GM19455 (cell line): ENCODE data around the gene CRIP3.
"Not testable (repeated sequence)": the region's sequence is repeated elsewhere in the genome, so short reads cannot be mapped to it uniquely, and the experiment has no call there.

ENCODE experiments used
- ATAC-seq: cut with Tn5 transposase; IDR thresholded peaks from one replicate; pipeline ENCODE4 v1.9.1; 2021; ENCODE audit not compliant: unreplicated experiment

Gene CRIP3

DNA sequence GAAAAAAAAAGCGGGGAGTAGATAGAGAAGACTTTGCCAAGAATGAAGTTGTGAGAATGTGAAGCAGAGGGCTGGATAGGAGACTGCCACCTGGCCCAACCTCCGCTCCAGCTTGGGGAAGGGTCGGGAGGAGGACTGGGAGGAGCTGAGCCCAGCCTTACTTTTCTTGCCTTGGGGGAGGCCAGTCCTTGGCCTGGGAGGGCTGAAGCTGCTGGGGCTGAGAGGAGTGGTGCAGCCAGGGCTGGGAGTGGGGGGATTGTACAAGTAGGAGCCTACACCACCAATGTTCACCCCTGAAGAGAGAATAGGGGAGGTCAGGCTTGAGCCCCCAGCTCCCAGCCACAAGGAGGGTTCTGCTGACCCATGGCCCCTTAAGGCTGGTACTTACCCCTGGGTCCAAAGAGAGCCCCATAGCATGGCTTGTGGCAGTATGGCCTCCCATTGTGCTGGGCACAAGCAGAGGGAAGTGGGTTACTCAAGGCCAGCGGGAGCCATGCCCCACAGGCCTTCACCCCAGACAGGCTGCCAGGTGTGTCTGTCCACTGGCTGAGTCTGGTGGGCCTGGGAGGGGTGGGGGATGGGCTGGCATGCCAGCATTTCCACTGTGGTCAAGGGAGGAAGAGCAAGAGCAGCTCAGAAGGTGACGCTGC is 1.1 kb downstream of the CRIP3 start:
- no peak for ATAC-seq

DNA sequence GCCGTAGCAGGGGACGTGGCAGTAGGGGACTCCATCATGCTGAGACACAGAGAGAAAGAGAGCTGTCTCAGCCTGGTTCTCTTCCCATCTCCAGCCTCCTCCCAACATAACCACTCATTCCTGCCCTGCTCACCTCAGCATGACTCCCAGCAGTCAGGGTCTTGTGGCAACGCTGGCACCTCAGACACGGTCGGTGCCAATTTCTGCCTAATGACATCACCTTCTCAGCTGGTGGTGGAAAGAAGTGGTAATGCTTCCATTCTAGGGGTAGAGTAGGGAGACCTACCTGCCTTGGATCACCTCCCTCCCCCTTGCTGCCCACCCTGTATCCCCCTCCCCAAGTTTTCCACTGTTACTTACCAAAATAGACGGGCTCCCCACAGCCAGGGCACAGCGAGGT is 2.5 kb downstream of the CRIP3 start:
- ATAC-seq, result no peak

DNA sequence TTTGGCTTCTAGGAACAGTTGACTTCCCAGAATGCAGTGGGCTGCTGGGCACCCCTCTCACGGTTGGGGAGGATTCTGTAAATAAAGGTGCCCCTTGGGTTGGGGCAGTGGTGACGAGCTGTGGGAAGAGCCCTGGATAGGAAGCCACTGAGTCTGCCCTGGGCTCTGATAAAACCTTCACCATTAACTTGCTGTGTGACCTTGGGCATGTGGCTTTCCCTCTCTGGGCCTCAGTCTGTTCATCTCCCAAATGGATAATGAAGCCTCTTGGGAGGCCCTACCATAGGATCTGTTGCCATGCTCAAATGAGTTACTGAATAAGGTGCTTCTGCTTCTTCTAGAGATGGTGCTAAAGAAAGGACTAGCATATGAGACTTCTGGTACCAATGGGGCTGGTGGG is 3.7 kb downstream of the CRIP3 start:
- ATAC-seq, result no peak

DNA sequence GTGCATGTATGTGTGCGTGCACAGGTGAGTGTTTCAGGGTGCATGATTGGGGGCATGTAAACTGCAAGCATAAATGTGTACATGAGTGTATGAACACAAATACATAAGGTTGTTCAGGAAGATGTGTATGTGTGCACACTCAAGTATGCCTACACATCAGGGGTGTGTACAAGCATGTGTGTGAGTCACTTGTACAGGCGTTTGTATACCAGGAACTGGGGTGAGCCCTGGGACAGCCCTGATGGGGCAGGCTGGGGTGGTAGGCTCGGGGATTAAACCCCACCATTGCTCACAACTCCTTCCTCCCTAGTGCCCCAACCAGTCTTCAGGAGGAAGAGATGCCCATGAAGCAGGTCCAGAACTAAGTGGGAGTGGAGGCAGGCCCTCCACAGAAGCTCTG is 4.3 kb downstream of the CRIP3 start:
- ATAC-seq, result no peak

DNA sequence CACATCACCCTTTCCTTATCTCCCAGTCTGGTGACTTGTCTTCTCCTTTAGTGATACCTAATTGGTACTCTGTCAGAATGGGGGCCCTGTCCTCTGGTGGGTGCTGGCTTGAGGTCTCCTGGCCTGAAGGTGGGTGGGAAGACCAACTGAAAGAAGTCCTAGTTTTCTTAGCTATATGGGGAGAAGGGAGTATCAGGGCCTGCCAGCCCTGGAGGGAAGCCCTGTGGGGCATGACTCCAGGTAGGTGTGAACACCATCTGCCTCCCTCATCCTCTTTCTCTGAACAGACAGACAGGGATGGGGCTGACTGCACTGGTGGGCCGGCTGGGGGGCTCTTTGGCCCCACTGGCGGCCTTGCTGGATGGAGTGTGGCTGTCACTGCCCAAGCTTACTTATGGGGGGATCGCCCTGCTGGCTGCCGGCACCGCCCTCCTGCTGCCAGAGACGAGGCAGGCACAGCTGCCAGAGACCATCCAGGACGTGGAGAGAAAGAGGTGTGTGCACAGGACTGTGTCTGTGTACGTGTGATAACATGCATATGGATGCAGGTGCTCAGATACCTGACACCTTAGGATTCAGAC is 4.8 kb downstream of the CRIP3 start:
- ATAC-seq, result no peak

DNA sequence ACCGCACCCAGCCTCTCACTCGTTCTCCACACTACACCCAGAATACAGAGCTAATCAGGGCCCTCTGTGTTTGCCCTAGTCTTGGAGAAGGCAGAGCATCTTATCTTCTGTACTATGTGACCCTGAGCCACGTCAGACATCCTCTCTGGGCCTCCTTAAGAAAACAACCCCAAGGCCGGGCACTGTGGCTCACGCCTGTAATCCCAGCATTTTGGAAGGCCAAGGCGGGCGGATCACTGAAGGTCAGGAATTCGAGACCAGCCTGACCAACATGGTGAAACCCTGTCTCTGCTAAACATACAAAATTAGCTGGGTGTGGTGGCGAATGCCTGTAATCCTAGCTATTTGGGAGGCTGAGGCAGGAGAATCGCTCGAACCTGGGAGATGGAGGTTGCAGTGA is 5.6 kb downstream of the CRIP3 start:
- ATAC-seq, result not testable (repeated sequence)

DNA sequence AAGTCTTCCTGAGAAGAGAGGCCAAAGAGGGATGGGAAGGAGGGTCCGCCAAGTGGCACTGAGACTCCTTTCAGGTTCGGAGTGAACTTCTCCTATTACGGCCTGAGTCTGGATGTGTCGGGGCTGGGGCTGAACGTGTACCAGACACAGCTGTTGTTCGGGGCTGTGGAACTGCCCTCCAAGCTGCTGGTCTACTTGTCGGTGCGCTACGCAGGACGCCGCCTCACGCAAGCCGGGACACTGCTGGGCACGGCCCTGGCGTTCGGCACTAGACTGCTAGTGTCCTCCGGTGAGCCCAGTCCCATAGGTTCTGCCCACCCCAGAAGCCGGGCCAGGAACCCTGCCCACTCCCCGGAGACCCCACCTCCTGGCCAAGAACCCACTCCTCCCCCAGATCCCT is 6.5 kb downstream of the CRIP3 start:
- no peak for ATAC-seq

DNA sequence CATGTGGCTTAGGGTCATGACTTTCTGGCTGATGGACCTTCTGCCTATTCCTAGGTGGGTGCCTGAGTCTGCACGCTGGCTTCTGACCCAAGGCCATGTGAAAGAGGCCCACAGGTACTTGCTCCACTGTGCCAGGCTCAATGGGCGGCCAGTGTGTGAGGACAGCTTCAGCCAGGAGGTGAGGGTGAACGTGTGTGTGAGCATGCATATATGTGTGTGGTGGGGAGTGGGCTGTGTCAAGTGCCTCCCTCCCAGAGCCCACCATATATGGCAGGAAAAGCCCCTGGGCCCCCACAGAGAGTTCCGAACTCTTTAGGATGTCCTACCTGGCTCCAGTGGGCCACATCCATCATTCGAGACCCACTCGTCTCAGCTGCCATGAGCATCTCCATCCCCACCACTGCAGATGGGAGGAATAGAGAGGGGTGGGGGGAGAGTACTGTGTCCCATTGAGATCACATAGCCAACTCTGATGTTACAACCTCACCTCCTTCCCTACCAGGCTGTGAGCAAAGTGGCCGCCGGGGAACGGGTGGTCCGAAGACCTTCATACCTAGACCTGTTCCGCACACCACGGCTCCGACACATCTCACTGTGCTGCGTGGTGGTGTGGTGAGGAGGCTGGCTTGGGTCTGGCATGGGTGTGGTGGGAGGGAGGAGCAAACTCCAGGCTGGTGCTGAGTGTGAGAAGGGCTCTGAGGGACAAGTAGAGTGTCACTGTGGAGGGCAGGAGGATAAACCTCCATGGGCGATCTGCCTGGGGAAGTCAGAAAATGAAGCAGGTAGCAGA is 7.3 kb downstream of the CRIP3 start:
- no peak for ATAC-seq

DNA sequence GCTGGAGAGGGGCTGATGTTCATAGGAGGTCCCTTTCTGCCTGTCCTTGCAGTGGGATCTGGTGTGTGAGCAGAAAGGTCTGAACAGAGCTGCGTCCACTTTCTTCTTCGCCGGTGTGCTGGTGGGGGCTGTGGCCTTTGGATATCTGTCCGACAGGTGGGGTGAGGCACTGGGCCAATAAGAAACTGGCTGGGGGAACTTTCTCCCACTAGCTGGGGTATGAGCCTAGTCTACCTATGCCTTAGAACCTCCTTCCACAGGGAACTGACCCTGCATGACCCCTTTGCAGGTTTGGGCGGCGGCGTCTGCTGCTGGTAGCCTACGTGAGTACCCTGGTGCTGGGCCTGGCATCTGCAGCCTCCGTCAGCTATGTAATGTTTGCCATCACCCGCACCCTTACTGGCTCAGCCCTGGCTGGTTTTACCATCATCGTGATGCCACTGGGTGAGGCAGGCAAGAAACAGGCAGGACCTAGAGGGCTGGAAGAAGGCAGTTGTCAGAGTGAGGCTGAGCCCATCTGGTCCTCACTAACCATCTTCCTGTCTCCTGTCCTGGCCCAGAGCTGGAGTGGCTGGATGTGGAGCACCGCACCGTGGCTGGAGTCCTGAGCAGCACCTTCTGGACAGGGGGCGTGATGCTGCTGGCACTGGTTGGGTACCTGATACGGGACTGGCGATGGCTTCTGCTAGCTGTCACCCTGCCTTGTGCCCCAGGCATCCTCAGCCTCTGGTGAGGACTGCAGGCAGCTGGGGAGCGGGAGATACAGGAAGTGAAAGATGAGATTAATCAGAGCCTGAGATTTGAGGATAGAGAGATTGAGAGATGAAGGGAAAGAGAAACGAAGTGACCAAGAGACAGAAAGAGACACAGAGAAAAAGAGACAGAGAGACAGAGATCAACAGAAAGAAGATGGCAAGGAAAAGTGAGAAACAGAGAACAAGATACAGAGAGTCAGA is 9.0 kb downstream of the CRIP3 start:
- no peak for ATAC-seq

DNA sequence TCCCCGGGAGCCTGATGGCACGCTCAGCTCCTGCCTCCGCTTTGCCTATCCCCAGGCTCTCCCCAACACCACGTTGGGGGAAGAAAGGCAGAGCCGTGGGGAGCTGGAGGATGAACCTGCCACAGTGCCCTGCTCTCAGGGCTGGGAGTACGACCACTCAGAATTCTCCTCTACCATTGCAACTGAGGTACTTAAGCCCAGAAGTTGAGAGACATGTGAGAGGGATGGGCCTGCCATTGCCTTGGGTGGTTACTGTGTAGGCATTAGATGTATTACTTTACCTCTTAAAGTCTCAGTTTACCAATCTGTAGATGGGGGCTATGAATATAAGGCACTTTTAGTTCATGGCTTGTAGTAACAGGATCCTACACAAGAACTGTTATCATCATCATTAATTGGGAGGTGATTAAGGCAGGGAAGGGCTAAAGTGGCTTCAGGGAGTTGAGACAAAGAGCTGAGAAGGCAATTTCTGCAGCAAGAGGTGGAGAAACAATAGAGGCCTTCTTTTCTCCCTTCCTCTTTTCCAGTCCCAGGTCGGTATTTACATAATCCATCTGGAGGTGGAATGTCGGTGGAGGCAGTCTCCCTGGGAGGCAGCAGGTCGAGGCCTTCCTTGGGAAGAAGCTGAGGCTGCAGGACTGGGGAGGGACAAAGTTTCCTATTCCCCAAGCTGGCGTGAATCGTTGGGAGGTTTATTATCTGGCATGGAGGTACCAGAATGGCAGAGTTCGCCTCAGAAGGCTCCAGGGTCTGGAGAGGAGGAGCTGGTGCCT is 9.9 kb downstream of the CRIP3 start:
- no peak for ATAC-seq

DNA sequence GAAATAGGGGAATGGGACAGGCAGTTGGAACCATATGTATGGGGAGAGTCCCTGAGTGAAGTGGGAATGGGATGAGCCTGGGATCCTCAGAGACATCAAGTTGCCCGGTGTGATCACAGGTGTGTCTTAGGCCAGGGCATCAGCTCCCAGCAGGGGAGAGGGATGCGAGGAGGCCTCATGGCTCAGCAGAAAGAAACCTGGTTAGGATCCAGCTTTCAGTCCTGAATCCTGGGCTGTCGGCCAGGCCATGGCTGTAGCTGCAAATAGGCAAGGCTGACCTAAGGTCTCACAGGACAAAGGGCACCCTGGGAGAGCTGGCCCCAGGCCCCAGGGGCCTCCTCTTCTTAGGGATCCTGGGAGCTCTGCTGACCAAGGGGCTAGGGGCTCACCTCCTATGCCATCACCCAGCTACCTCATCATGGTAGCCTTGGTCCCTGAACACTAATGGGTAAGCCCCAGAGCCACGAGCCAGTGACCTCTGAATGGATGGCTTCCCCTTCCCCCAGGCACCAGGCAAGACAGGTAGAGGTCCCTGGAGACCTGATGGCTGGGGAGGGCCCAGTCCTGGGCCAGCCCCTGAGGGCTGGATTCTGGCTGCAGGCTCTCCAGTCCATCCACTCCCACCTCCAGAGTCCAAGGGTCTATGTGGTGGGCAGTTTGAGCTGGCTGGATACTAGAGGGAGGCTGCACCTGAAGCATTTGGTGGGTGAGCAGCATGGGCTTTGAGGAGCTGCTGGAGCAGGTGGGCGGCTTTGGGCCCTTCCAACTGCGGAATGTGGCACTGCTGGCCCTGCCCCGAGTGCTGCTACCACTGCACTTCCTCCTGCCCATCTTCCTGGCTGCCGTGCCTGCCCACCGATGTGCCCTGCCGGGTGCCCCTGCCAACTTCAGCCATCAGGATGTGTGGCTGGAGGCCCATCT is 10.7 kb downstream of the CRIP3 start, which contains the start of gene SLC22A7:
SLC22A7 (plus strand) TSS at position 617 of the 921 bp plus-strand sequence; CDS start at position 716, 99 bp downstream.
- no peak for ATAC-seq

DNA sequence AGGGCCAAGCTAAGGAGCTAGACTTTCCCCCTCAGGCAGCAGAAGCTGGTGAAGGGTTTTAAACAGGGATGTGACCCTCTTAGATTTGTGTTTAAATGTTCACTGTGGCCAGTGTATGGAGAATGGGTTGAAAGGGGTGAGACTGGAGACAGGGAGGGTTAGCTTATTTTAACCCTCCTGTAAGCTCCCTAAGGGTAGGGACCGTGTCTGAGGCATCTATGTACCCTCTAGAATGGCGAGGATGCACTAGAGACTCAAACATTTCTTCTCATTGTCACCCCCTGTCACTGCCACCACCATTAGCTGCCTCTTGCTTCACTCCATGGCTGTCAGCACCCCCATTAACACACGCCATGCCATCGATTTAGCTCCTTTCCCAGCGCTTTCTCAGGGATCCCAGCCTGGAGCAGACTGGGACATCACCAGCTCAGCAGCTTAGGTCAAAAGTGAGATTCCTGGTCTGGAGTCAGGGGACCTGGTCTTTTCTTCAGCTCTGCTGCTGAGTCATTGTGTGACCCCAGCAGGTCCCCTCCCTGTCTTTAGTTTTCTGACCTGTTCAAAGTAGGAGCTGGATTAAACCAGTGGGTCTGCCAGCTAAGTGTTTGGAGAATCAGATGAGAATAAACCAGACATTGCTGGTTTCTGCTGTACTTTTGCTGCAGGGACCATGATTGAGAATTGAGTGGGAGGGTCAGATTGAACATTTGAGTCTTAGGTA is 11.7 kb downstream of the CRIP3 start:
- ATAC-seq, result no peak

DNA sequence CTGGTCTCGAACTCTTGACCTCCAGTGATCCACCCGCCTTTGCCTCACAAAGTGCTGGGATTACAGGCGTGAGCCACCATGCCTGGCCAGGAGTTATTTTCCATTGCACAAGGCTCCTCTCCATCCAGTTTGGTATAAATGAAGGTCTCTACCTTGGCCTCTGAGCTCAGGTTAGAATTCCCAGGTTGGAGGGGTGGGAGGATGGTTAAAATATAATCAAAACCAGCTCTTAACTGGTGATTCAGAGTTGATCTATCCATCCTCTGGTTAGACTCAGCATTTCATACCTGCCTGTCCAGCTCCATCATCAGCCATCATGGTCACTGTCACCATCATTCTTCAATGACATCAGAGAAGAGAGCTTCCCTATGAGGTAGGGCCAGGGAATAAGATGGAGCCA is 13.2 kb downstream of the CRIP3 start:
- no peak for ATAC-seq

DNA sequence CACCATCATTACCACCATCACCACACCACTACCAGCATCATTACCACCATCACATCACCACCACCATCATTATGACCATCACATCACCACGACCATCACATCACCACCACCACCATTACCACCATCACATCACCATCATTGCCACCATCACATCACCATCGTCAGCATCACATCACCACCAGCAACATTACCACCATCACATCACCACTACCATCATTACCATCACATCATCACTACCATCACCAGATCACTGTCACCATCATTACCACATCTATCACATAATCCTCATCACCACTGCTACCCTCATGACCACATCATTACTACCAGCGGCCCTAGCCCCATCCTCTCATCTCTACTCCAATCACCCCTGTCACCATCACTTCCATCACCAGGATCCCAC is 14.1 kb downstream of the CRIP3 start:
- no peak for ATAC-seq

DNA sequence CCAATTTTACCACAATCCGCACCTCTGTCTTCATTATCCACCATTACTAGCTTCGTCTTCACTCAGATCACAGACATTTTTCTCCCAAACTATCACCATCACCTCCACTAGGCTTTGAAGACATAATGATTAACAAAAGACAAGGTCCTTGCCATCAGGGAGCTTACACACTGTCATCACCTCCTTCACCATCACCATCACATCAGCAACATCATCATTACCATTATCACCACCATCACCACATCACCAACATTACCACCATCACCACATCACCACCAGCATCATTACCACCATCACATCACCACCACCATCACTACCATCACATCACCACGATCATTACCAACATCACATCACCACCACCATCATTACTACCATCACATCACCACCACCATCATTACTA is 14.9 kb downstream of the CRIP3 start:
- no peak for ATAC-seq

DNA sequence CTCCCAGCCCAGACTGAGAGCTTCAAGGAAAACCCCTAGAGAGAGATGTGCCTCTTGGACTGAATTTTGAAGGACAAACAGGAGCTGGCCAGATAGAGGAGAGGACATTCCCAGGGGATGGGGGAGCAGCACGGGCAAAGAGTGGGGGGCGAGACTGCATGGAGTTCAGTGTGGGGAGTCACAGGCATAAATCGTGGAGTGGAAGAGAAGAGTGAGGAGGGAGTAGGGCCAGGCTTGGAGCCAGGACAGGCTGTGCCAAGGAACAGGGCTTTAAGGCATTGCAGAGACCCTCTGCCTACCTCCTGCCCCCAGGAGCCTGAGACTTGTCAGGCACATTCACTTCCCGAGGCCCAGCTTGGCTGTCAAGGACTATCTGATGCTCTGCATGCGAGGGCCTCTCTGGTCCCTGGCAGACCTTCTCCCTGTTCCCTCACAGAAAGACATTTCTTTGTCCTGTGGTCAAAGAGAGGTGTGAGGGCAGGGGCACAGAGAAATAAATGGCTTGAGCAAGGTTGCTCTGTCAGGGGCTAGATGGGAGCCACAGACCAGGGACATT is 15.8 kb downstream of the CRIP3 start:
- ATAC-seq, result no peak

DNA sequence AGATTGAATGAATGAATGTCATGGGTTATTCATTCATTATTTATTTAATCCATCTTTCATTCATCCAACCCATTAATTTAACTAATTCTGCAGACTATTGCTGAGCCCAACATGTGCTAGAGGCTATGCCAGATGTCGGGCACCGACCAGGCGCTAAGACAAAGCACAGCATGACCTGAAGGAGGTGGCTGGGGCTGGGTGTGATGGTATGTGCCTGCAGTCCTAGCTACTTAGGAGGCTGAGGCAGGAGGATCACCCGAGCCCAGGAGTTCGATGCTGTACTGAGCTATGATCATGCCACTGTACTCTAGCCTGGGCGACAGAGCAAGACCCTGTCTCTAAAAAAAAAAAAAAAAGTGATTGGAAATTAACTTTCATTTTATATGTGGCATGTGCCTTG is 16.3 kb downstream of the CRIP3 start:
- ATAC-seq, result no peak

DNA sequence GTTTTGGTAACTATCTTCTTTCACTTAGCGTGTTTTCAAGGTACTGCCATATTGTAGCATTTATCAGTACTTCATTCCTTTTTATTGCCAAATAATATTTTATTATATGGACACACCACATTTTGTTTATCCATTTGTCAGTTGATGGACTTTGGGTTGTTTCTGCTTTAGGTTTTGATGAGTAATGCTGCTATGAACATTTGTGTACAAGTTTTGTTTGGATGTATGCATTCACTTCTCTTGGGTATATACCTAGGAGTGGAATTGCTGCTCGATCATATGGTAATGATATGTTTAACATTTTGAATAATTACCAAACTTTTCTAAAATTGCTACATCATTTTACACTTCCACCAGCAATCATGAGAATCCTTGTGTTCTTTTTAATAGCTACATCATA is 16.9 kb downstream of the CRIP3 start:
- no peak for ATAC-seq
